Lower lobe of right lung (tissue), 2 donors: Measurements from ENCODE around the gene UPF3A. TPM values are rescaled to one million over a fixed set of nuclear protein-coding genes. Genes with fewer than 3 reads are reported as not detected.

ENCODE experiments used
- ATAC-seq, 2 donors: fragments of 200-7000 bp; cut with Tn5 transposase; one replicate each; pipeline ENCODE4 v1.9.1; 2020 to 2022; ENCODE audit warnings: mild to moderate bottlenecking in 2 of 2, moderate library complexity in 2 of 2
- DNase-seq: peaks from one replicate; pipeline ENCODE4 v3.0.0-alpha.2; 2020
- H3K27ac ChIP-seq: fragments of 200-600 bp; one replicate; pipeline ENCODE4 v1.8.0; 2022
- H3K27me3 ChIP-seq: fragments of 200-600 bp; one replicate; pipeline ENCODE4 v1.8.0; 2022; ENCODE audit warnings: low read depth
- H3K36me3 ChIP-seq: fragments of 200-600 bp; one replicate; pipeline ENCODE4 v1.8.0; 2022; ENCODE audit warnings: mild to moderate bottlenecking
- H3K4me1 ChIP-seq: fragments of 200-600 bp; one replicate; pipeline ENCODE4 v1.8.0; 2022
- H3K4me3 ChIP-seq: fragments of 200-600 bp; one replicate; pipeline ENCODE4 v1.8.0; 2022; ENCODE audit warnings: mild to moderate bottlenecking
- H3K9me3 ChIP-seq: fragments of 200-600 bp; one replicate; pipeline ENCODE4 v1.8.0; 2022
- intact Hi-C: fragments of 100-400 bp; cut with DNase I; formaldehyde crosslinking; loops from one replicate; pipeline ENCODE4 v1.11.0; 2022
- total RNA-seq: library from RNA; stranded (reverse); fragmentation: NEBNext Ultra II Directional; extraction: Animal tissue kit (Norgen Biotek cat#: 25700); gene quantifications from one replicate; pipeline ENCODE4 v1.2.1, GENCODE V29; 2021
- TF ChIP-seq, protein P1 (sequence below): fragments of 200-600 bp; IDR thresholded peaks from one replicate; pipeline ENCODE4 v1.8.0; 2022; ENCODE audit warnings: antibody characterized with exemption, mild to moderate bottlenecking
- donor health status: DM: no; HTN: yes; CAD: no; lungs with severe emphysema.

UPF3A gene
- total RNA-seq, 1 donor from 2014 or later, result 38.9 TPM

DNA sequence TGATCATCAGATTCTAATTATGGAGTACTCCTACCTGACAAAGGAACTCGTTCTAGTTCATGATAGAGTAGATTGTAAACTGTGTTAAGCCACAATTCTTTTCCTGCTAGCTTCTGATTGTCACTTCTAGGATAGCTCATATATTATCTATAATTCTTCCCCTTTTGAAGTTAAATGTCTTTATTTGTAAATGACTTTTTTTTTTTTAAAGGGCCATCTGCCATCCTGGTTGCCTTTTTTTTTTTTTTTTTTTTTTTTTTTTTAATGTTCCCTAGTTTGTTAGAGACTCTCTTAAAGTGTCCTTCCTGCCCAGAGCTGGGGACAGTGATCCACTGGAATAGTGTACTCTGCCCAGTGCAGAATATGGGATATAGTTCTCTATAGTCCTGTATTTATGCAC lies 37.2 kb downstream of the UPF3A start:
- TF ChIP-seq, protein P1, sequence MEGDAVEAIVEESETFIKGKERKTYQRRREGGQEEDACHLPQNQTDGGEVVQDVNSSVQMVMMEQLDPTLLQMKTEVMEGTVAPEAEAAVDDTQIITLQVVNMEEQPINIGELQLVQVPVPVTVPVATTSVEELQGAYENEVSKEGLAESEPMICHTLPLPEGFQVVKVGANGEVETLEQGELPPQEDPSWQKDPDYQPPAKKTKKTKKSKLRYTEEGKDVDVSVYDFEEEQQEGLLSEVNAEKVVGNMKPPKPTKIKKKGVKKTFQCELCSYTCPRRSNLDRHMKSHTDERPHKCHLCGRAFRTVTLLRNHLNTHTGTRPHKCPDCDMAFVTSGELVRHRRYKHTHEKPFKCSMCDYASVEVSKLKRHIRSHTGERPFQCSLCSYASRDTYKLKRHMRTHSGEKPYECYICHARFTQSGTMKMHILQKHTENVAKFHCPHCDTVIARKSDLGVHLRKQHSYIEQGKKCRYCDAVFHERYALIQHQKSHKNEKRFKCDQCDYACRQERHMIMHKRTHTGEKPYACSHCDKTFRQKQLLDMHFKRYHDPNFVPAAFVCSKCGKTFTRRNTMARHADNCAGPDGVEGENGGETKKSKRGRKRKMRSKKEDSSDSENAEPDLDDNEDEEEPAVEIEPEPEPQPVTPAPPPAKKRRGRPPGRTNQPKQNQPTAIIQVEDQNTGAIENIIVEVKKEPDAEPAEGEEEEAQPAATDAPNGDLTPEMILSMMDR, result no peak
- DNase-seq, result no peak
- ATAC-seq, result no peak
- no peak overlapping the region for H3K4me3 ChIP-seq
- H3K4me1 ChIP-seq, result peaks cover 38% of the 10 kb centered on the region
- no peaks in the 10 kb centered on the region for H3K27me3 ChIP-seq
- no peak overlapping the region for H3K27ac ChIP-seq
- peaks cover 26% of the 10 kb centered on the region for H3K36me3 ChIP-seq
- H3K9me3 ChIP-seq, result no peaks in the 10 kb centered on the region
- intact Hi-C loops, result no loop called here

DNA sequence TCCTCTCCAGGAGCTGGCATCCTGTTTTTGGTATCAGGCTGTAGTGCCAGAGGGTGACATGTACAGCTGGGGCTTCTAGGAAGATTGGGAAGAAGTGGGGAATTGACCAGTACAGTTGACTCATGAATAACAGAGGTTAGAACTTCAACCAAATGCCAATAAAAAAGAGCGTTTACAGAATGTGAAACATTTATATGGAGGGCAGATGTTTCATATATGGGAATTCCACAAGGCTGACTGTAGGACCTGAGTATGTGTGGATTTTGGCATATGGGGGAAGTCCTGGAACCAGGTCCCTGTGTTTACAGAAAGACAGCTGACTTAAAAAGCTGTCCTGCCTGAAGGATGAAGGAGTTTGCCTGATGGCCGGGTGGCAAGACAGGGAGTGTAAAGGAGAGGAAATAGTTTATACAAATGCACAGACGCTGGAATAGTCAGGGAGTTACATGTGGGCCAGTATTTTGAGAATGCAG lies 38.1 kb downstream of the UPF3A start:
- intact Hi-C loops, result no loop called here
- Histone ChIP-seq H3K27ac (no peak overlapping the region), H3K36me3 (peaks cover 35% of the 10 kb centered on the region), H3K4me1 (peaks cover 34% of the 10 kb centered on the region), H3K9me3 (no peaks in the 10 kb centered on the region), H3K27me3 (no peaks in the 10 kb centered on the region), H3K4me3 (no peak overlapping the region)
- DNase-seq (no peak), ATAC-seq (no peak)
- TF ChIP-seq, protein P1, result no peak

DNA sequence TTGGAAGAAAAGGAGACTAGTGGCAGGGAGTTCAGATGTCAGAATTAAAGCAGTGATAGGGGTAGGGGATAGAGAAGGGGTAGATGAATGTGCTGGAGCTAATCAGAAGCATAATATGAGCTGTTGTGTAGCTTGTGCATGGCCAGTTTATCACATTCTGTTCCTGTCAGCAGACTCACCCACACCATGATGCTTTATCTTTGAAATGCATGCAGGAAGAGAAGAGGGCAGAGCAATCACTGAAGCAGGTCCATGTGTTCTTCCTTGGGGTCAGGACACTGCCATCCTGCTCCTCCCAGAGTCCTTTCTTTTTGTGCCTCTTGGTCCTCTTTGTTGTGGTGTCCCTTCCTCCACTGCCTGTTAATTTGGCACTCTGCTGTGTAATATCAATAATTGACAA lies 38.7 kb downstream of the UPF3A start:
- H3K27me3 ChIP-seq, result no peaks in the 10 kb centered on the region
- H3K36me3 ChIP-seq, result peaks cover 41% of the 10 kb centered on the region
- intact Hi-C loops, result no loop called here
- no peak for ATAC-seq
- no peaks in the 10 kb centered on the region for H3K9me3 ChIP-seq
- no peak overlapping the region for H3K4me3 ChIP-seq
- TF ChIP-seq, protein P1, result no peak
- no peak overlapping the region for H3K27ac ChIP-seq
- DNase-seq, result no peak
- peaks cover 32% of the 10 kb centered on the region for H3K4me1 ChIP-seq

DNA sequence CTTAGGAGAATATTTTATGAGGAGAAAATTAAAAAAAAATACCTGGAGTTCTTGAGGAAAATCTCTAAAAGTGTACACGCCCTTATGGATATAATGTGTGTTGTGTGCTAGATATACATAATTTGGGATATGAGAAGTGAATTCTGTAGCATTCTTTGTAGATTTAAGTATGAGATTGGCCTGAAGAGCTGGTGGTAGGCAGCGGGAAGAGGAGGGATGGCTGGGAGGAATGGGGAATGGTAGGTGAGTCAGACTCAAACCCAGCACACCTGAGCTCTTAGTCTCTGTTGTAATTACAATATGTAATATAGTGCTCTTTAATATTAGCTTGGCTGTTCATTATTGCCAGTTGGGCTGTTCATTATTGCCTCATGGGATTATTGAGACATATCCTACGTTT lies 39.9 kb downstream of the UPF3A start:
- Histone ChIP-seq H3K36me3 (peaks cover 53% of the 10 kb centered on the region), H3K27me3 (no peaks in the 10 kb centered on the region), H3K4me1 (peaks cover 31% of the 10 kb centered on the region), H3K9me3 (no peaks in the 10 kb centered on the region), H3K4me3 (no peak overlapping the region), H3K27ac (no peak overlapping the region)
- DNase-seq (no peak), ATAC-seq (no peak)
- intact Hi-C loops, result no loop called here
- TF ChIP-seq, protein P1, result no peak

DNA sequence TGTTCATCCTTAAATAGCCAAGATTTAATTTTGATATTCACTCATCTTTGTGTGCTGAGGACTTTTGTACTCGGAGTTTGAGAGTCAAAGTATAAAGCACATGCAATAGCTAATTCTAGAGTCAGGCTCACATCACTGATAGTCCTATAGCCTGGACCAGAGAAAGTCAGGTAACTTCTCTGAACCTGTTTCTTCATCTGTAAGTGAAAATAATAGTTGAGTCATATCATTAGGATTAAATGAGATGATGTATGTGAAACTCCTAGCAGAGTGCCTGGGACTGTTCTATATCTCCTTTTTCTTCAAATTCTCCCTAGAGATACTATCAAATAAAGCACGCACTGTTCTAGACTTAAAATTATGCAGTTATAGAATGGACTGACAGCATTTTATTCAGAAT lies 41.9 kb downstream of the UPF3A start:
- peaks cover 30% of the 10 kb centered on the region for H3K4me1 ChIP-seq
- ATAC-seq, result no peak
- H3K27me3 ChIP-seq, result no peaks in the 10 kb centered on the region
- H3K9me3 ChIP-seq, result no peaks in the 10 kb centered on the region
- peaks cover 65% of the 10 kb centered on the region for H3K36me3 ChIP-seq
- TF ChIP-seq, protein P1, result no peak
- intact Hi-C loops, result no loop called here
- no peak overlapping the region for H3K27ac ChIP-seq
- DNase-seq, result no peak
- H3K4me3 ChIP-seq, result no peak overlapping the region

DNA sequence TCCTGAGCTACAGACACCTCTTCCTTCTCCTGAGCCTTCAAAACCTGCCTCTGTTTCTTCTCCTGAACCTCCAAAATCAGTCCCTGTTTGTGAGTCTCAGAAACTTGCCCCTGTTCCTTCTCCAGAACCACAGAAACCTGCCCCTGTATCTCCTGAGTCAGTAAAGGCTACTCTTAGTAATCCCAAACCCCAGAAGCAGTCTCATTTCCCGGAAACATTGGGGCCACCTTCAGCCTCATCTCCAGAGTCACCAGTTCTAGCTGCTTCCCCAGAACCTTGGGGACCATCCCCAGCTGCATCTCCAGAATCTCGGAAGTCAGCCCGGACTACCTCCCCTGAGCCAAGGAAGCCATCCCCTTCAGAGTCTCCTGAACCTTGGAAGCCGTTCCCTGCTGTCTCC lies 42.9 kb downstream of the UPF3A start:
- ATAC-seq (no peak), DNase-seq (no peak)
- Histone ChIP-seq H3K9me3 (no peaks in the 10 kb centered on the region), H3K27me3 (no peaks in the 10 kb centered on the region), H3K36me3 (peaks cover 71% of the 10 kb centered on the region), H3K4me3 (no peak overlapping the region), H3K4me1 (peaks cover 24% of the 10 kb centered on the region), H3K27ac (no peak overlapping the region)
- intact Hi-C loops, result no loop called here
- TF ChIP-seq, protein P1, result no peak
